Hematopoietic multipotent progenitor cell treated with erythropoietin and hydrocortisone succinate and interleukin-3 and kit ligand, for 8 days (in vitro differentiated cells): ENCODE data around the gene ASNSD1.
A peak's percentile ranks its signal among the peaks of the same experiment; 100 is the strongest.
"Not testable (repeated sequence)": the region's sequence is repeated elsewhere in the genome, so short reads cannot be mapped to it uniquely, and the experiment has no call there.

Source experiments
- DNase-seq: peaks from one replicate; pipeline ENCODE4 v3.0.0-alpha.2; 2015

ASNSD1 gene

GRCh38 chr2:189696223-189696622 lies 35.0 kb downstream of the ASNSD1 start:
- no peak for DNase-seq

DNA sequence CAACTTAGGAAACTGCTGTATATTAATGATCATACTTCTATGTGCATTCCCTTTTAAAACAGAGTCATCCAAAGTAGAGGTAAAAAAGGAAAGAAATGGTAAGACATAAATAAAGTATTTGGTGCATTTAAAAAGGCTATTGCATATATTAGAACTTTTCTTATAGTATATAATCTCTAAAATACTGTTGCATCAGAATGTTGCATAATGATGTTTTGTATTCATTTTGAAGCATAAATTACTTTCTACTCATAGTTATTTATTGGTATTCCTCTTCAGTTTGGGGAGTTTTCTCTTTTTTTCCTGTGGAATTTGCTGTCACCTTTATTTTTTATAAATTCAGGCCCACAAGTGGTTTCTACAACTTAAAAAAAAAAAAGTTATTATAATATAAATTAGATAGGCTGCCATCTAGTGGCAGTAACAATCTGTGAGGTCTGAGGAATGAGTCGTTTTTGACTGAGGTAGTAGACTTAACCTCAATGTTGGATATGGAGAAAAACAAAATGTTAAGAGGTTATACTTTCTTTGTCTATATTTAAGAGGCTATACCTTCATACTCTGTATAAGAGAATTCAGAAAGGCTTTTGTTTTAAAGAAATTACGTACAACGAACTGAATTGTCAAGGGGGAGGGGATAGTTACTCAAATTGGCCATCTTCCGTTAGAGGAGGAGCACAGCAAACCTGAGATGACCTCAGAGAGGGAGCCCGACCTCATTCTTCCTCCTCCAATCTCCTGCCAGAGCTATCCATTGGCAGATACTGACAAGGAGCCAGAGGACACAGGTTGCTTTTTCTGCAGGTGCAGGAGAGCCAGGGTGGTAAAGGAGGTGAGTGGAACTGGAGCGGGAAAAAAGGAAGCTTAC lies 37.0 kb downstream of the ASNSD1 start:
- DNase-seq, result peak; percentile 85

GRCh38 chr2:189700681-189701080 lies 39.4 kb downstream of the ASNSD1 start:
- no peak for DNase-seq

DNA sequence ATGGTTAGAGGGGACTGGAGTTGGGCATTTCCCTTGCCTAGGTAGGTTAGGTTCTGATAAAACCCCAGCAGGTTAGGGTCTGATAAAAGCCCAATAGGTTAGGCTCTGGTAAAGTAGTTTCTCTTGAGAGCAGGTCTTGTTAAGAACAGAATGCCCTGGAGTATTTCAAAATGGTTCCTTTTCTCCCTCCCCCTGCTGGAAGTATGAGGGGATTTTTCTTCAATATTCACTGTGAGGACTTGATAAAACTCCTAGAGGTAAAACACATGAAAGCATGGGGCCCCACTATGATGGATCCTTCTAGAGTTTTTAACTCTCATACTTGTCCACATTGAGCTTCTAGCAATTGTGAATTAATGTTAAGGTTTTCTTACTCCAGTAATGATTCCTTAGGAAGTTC lies 40.8 kb downstream of the ASNSD1 start:
- peak; percentile 50 for DNase-seq

DNA sequence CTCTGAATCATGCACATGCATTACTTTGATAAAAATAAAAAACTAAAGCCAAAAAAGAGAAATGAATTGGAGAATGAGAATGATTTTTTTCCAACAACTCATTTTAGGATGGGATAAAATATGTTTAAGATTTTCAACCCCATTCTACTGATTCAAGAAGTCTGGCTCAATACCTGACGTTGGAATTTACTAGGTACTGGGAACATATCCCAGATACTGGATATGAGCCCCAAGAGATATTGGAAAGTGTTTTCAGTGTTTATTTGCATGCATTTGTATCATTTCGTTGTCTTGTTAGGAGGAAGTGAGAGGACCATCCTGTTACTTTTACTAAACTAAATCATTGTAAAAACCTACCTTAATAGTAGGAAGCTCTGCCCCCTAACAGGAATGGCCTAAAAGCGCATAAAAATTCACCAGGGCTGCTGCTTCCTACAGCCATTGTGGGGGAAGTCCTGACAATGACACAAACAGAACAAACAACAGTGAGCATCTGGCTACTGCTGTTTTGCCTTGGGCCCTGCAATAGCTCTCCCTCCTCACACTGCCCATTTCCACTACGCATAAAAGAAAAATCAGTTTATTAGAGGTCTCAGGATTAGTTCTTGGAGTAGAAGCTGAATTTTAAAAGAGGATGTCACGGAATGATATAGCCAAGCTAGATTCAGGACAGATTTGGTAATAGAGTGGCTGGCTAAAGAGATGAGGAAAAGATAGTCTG lies 48.4 kb downstream of the ASNSD1 start:
- DNase-seq, result no peak

DNA sequence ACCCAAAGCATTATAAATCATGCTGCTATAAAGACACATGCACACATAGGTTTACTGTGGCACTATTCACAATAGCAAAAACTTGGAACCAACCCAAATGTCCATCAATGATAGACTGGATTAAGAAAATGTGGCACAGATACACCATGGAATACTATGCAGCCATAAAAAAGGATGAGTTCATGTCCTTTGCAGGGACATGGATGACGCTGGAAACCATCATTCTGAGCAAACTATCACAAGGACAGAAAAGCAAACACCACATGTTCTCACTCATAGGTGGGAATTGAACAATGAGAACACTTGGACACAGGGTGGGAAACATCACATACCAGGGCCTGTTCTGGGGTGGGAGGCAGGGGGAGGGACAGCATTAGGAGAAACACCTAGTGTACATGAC lies 56.3 kb downstream of the ASNSD1 start:
- not testable (repeated sequence) for DNase-seq

- DNase-seq, result no peak
These were observed 58.3 kb downstream of the ASNSD1 start for GRCh38 chr2:189719571-189719970.
